Measurements from ENCODE around the gene APCDD1. TPM values are rescaled to one million over a fixed set of nuclear protein-coding genes. Genes with fewer than 3 reads are reported as not detected.

Gene APCDD1
- total RNA-seq (2014; rRNA removed; shearing (Covaris generic)), result not detected in 2 replicates

GRCh38 chr18:10453806-10454680 is at the start of gene APCDD1:
Gene APCDD1 (plus strand): TSS chr18:10454635. CDS start chr18:10454982, 347 bp downstream.

GRCh38 chr18:10525697-10526560 is 71.5 kb downstream of the APCDD1 start, which contains the start of gene NAPG:
Gene NAPG (plus strand): TSS chr18:10526027. CDS start chr18:10526103, 76 bp downstream.

Other genes with a start within 250 kb of the APCDD1 start
- gene NAPG, start 71.4 kb downstream of the APCDD1 start, total RNA-seq (2014; rRNA removed; shearing (Covaris generic)), result 18.5 and 19.5 TPM in 2 replicates

All from A375 (cell line).